ENCODE results near the gene CEACAM19. TPM values are rescaled to one million over a fixed set of nuclear protein-coding genes. Genes with fewer than 3 reads are reported as not detected.
"Not testable (repeated sequence)": the region's sequence is repeated elsewhere in the genome, so short reads cannot be mapped to it uniquely, and the experiment has no call there.

Gene CEACAM19, protein sequence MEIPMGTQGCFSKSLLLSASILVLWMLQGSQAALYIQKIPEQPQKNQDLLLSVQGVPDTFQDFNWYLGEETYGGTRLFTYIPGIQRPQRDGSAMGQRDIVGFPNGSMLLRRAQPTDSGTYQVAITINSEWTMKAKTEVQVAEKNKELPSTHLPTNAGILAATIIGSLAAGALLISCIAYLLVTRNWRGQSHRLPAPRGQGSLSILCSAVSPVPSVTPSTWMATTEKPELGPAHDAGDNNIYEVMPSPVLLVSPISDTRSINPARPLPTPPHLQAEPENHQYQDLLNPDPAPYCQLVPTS
- 1 to 10 TPM; 1.8 to 2.5 (median 2.1) TPM for total RNA-seq (2021; fragmentation: NEBNext Ultra II Directional; extraction: Animal tissue kit (Norgen Biotek cat#: 25700))
- long read RNA-seq, partial matches to known transcripts = 0 of 1 reads
- long read RNA-seq, other reads (novel, unspliced or antisense) = 1 of 1 reads

DNA sequence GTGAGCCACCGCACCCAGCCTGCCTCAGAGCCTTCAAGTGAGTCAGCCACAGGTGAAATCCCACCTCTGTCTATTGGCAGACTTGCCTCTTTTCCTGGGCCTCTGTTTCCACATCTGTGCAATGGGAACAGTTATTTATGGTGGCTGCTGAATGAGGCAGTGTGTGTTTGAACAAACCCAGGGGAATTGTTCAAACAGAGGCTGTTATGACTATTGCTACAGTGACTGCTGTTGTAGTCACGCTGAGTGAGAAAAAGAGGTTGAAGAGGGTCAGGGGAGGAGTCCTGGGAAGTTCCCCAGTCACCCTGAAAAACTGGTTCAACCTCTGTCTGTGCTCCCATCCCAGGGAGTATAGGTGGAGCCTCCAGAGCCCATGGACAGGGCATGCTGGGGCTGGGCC, at the start of gene CEACAM19:
Gene CEACAM19 (plus strand): TSS at position 83 of the 400 bp plus-strand sequence. CDS start 450 bp downstream, outside the sequence.
- Mint-ChIP-seq H3K27me3 (ENCODE audit: insufficient read depth) (peaks cover 10% of the 10 kb centered on the region), H3K4me1 (ENCODE audit: low read depth) (no peaks in the 10 kb centered on the region), H3K36me3 (ENCODE audit: low read depth) (no peaks in the 10 kb centered on the region; the same call in 1 of the 2 replicates), H3K9me3 (no peaks in the 10 kb centered on the region), H3K27ac (no peak within 1 kb of the TSS), H3K4me3 (no peak within 1 kb of the TSS)
- no peak for DNase-seq
- TF ChIP-seq, protein P1, sequence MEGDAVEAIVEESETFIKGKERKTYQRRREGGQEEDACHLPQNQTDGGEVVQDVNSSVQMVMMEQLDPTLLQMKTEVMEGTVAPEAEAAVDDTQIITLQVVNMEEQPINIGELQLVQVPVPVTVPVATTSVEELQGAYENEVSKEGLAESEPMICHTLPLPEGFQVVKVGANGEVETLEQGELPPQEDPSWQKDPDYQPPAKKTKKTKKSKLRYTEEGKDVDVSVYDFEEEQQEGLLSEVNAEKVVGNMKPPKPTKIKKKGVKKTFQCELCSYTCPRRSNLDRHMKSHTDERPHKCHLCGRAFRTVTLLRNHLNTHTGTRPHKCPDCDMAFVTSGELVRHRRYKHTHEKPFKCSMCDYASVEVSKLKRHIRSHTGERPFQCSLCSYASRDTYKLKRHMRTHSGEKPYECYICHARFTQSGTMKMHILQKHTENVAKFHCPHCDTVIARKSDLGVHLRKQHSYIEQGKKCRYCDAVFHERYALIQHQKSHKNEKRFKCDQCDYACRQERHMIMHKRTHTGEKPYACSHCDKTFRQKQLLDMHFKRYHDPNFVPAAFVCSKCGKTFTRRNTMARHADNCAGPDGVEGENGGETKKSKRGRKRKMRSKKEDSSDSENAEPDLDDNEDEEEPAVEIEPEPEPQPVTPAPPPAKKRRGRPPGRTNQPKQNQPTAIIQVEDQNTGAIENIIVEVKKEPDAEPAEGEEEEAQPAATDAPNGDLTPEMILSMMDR (IDR thresholded peaks at IDR 0.05) = no peak

- DNase-seq = peak; percentile 63
- 0 out of 2 replicates have a peak, but pooled peaks cover 4% of the 10 kb centered on the region for H3K9me3 Mint-ChIP-seq
- peak overlapping the region; percentile 62 for H3K27ac Mint-ChIP-seq
- no peak overlapping the region for H3K4me3 Mint-ChIP-seq
- H3K4me1 Mint-ChIP-seq (ENCODE audit: low read depth) = peaks cover 35% of the 10 kb centered on the region
- TF ChIP-seq, protein P1 (IDR thresholded peaks at IDR 0.05) = no peak
- H3K36me3 Mint-ChIP-seq (ENCODE audit: low read depth) = peaks cover 10% of the 10 kb centered on the region; the same call in 1 of the 2 replicates
- peaks cover 2% of the 10 kb centered on the region for H3K27me3 Mint-ChIP-seq (ENCODE audit: insufficient read depth)
These were observed 48.2 kb upstream of the CEACAM19 start for GRCh38 chr19:44623080-44623479.

DNA sequence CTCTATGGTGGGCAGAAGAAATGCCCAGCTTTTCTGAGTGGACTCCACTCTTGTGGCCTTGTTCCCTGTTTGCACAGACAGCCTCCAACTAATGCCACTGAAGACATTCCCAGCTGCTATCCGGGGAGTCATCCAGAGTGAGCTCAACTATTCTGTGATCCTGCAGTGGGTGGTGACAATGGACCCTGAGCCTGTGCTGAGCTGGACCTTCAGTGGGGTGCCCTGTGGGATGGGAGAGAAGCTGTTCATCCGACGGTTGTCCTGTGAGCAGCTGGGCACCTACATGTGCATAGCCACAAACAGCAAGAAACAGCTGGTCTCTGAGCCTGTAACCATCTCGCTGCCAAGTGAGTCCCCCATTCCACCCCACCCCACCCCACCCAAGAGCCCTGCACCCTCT, 47.7 kb upstream of the CEACAM19 start:
- Mint-ChIP-seq H3K36me3 (ENCODE audit: low read depth) (peaks cover 12% of the 10 kb centered on the region; the same call in 1 of the 2 replicates), H3K27me3 (ENCODE audit: insufficient read depth) (peaks cover 2% of the 10 kb centered on the region), H3K4me3 (no peak overlapping the region), H3K4me1 (ENCODE audit: low read depth) (peaks cover 35% of the 10 kb centered on the region), H3K27ac (no peak overlapping the region), H3K9me3 (0 out of 2 replicates have a peak, but pooled peaks cover 4% of the 10 kb centered on the region)
- TF ChIP-seq, protein P1 (IDR thresholded peaks at IDR 0.05) = no peak
- no peak for DNase-seq

- no peak overlapping the region for H3K4me3 Mint-ChIP-seq
These were observed 46.4 kb upstream of the CEACAM19 start for GRCh38 chr19:44624840-44625354.

DNA sequence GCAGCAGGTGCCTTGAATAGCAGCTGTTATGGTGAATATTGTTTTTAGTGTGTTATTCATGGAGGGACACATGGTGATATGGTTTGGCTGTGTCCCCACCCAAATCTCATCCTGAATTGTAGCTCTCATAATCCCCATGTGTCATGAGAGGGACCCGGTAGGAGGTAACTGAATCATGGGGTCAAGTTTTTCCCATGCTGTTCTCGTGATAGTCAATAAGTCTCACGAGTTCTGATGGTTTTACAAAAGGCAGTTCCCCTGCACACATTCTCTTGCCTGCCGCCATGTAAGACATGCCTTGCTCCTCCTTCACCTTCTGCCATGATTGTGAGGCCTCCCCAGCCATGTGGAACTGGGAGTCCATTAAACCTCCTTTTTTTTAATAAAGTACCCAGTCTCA, 45.6 kb upstream of the CEACAM19 start:
- DNase-seq; H3K27me3 Mint-ChIP-seq (ENCODE audit: insufficient read depth); H3K9me3 Mint-ChIP-seq: not testable (repeated sequence)
- H3K36me3 Mint-ChIP-seq (ENCODE audit: low read depth) = peaks cover 12% of the 10 kb centered on the region; the same call in 1 of the 2 replicates
- H3K4me1 Mint-ChIP-seq (ENCODE audit: low read depth) = peaks cover 35% of the 10 kb centered on the region
- H3K27ac Mint-ChIP-seq = peak overlapping the region; percentile 88
- peak overlapping the region; percentile 43; the same call in 1 of the 2 replicates for H3K4me3 Mint-ChIP-seq

More at GRCh38 chr19:44624840-44625354, 46.4 kb upstream of the CEACAM19 start:
- Mint-ChIP-seq H3K9me3 (0 out of 2 replicates have a peak, but pooled peaks cover 4% of the 10 kb centered on the region), H3K36me3 (ENCODE audit: low read depth) (peaks cover 12% of the 10 kb centered on the region; the same call in 1 of the 2 replicates), H3K4me1 (ENCODE audit: low read depth) (peaks cover 35% of the 10 kb centered on the region), H3K27ac (no peak overlapping the region), H3K27me3 (ENCODE audit: insufficient read depth) (peaks cover 2% of the 10 kb centered on the region)
- DNase-seq = no peak
- TF ChIP-seq, protein P1 (IDR thresholded peaks at IDR 0.05) = no peak
